ENCODE data around the gene SYNJ1. TPM values are rescaled to one million over a fixed set of nuclear protein-coding genes. Genes with fewer than 3 reads are reported as not detected.

Gene SYNJ1
- total RNA-seq, 1 experiment from 2014 or later = 4.2 TPM

GRCh38 chr21:32585042-32585710 is 142.6 kb downstream of the SYNJ1 start, which contains the start of gene TCP10L:
TCP10L (minus strand) TSS chr21:32585523; CDS start chr21:32584304, 1,219 bp downstream.
- DNase-seq (ENCODE audit: low spot score) = no peak
- CTCF ChIA-PET = interaction anchor here (1.0 kb wide), 1 partner anchor 16 kb away, joined by 5 read pairs; no protein-coding TSS in a partner anchor
- ATAC-seq = no peak
- no peaks in the 10 kb centered on the region for H3K27me3 Mint-ChIP-seq (ENCODE audit: low read depth)
- H3K27ac Mint-ChIP-seq = no peak within 1 kb of the TSS
- H3K4me3 Mint-ChIP-seq = no peak within 1 kb of the TSS
- TF ChIP-seq FOXK1 (CRISPR knock-in tag; IDR thresholded peaks at IDR 0.05) = no peak
- TF ChIP-seq, protein P1, sequence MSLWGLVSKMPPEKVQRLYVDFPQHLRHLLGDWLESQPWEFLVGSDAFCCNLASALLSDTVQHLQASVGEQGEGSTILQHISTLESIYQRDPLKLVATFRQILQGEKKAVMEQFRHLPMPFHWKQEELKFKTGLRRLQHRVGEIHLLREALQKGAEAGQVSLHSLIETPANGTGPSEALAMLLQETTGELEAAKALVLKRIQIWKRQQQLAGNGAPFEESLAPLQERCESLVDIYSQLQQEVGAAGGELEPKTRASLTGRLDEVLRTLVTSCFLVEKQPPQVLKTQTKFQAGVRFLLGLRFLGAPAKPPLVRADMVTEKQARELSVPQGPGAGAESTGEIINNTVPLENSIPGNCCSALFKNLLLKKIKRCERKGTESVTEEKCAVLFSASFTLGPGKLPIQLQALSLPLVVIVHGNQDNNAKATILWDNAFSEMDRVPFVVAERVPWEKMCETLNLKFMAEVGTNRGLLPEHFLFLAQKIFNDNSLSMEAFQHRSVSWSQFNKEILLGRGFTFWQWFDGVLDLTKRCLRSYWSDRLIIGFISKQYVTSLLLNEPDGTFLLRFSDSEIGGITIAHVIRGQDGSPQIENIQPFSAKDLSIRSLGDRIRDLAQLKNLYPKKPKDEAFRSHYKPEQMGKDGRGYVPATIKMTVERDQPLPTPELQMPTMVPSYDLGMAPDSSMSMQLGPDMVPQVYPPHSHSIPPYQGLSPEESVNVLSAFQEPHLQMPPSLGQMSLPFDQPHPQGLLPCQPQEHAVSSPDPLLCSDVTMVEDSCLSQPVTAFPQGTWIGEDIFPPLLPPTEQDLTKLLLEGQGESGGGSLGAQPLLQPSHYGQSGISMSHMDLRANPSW (CRISPR knock-in tag; conservative IDR thresholded peaks at IDR 0.05; ENCODE audit: low read depth) = no peak
- TF ChIP-seq ZBTB21 (CRISPR knock-in tag; IDR thresholded peaks at IDR 0.05; ENCODE audit: borderline replicate concordance) = no peak
- H3K36me3 Mint-ChIP-seq = no peaks in the 10 kb centered on the region
- POLR2A ChIA-PET = no interaction called here
- H3K9me3 Mint-ChIP-seq = no peaks in the 10 kb centered on the region
- no peaks in the 10 kb centered on the region for H3K4me1 Mint-ChIP-seq

- POLR2A ChIA-PET = no interaction called here
- no peak for ATAC-seq
- Mint-ChIP-seq H3K9me3 (no peaks in the 10 kb centered on the region), H3K4me3 (no peak overlapping the region), H3K36me3 (no peaks in the 10 kb centered on the region), H3K27me3 (ENCODE audit: low read depth) (no peaks in the 10 kb centered on the region), H3K27ac (no peak overlapping the region), H3K4me1 (no peaks in the 10 kb centered on the region)
- TF ChIP-seq CREB1 (CRISPR knock-in tag; IDR thresholded peaks at IDR 0.05) = no peak
- no peak for TF ChIP-seq ZNF396 (CRISPR knock-in tag; IDR thresholded peaks at IDR 0.05; ENCODE audit: borderline replicate concordance)
- TF ChIP-seq ATF2 (CRISPR knock-in tag; IDR thresholded peaks at IDR 0.05; ENCODE audit: borderline replicate concordance, low read depth) = no peak
- TF ChIP-seq KAT7 (CRISPR knock-in tag; IDR thresholded peaks at IDR 0.05; ENCODE audit: borderline replicate concordance) = no peak
- no peak for TF ChIP-seq IRF2 (CRISPR knock-in tag; IDR thresholded peaks at IDR 0.05; ENCODE audit: borderline replicate concordance, low read depth)
- no peak for TF ChIP-seq FOXP1 (CRISPR knock-in tag; IDR thresholded peaks at IDR 0.05; ENCODE audit: borderline replicate concordance)
- TF ChIP-seq, protein P2, sequence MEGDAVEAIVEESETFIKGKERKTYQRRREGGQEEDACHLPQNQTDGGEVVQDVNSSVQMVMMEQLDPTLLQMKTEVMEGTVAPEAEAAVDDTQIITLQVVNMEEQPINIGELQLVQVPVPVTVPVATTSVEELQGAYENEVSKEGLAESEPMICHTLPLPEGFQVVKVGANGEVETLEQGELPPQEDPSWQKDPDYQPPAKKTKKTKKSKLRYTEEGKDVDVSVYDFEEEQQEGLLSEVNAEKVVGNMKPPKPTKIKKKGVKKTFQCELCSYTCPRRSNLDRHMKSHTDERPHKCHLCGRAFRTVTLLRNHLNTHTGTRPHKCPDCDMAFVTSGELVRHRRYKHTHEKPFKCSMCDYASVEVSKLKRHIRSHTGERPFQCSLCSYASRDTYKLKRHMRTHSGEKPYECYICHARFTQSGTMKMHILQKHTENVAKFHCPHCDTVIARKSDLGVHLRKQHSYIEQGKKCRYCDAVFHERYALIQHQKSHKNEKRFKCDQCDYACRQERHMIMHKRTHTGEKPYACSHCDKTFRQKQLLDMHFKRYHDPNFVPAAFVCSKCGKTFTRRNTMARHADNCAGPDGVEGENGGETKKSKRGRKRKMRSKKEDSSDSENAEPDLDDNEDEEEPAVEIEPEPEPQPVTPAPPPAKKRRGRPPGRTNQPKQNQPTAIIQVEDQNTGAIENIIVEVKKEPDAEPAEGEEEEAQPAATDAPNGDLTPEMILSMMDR (IDR thresholded peaks at IDR 0.05) = no peak
- TF ChIP-seq, protein P3, sequence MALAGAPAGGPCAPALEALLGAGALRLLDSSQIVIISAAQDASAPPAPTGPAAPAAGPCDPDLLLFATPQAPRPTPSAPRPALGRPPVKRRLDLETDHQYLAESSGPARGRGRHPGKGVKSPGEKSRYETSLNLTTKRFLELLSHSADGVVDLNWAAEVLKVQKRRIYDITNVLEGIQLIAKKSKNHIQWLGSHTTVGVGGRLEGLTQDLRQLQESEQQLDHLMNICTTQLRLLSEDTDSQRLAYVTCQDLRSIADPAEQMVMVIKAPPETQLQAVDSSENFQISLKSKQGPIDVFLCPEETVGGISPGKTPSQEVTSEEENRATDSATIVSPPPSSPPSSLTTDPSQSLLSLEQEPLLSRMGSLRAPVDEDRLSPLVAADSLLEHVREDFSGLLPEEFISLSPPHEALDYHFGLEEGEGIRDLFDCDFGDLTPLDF (CRISPR knock-in tag; IDR thresholded peaks at IDR 0.05) = no peak
- no peak for TF ChIP-seq CDX4 (CRISPR knock-in tag; IDR thresholded peaks at IDR 0.05; ENCODE audit: borderline replicate concordance)
- CTCF ChIA-PET = no interaction called here
- DNase-seq (ENCODE audit: low spot score) = no peak
These were observed 143.3 kb downstream of the SYNJ1 start for GRCh38 chr21:32584472-32584871.

GRCh38 chr21:32581732-32582131 is 146.1 kb downstream of the SYNJ1 start:
- ATAC-seq (no peak), DNase-seq (ENCODE audit: low spot score) (no peak)
- Mint-ChIP-seq H3K27me3 (ENCODE audit: low read depth) (no peaks in the 10 kb centered on the region), H3K4me1 (0 out of 2 replicates have a peak, but pooled peaks cover 2% of the 10 kb centered on the region), H3K4me3 (no peak overlapping the region), H3K36me3 (no peaks in the 10 kb centered on the region), H3K9me3 (no peaks in the 10 kb centered on the region), H3K27ac (no peak overlapping the region)
- POLR2A ChIA-PET = no interaction called here
- CTCF ChIA-PET = interaction anchor here (1.9 to 2.0 kb wide), 2 partner anchors 19 to 178 kb away, joined by 4 to 9 read pairs; no protein-coding TSS in a partner anchor
- TF ChIP-seq, protein P4, sequence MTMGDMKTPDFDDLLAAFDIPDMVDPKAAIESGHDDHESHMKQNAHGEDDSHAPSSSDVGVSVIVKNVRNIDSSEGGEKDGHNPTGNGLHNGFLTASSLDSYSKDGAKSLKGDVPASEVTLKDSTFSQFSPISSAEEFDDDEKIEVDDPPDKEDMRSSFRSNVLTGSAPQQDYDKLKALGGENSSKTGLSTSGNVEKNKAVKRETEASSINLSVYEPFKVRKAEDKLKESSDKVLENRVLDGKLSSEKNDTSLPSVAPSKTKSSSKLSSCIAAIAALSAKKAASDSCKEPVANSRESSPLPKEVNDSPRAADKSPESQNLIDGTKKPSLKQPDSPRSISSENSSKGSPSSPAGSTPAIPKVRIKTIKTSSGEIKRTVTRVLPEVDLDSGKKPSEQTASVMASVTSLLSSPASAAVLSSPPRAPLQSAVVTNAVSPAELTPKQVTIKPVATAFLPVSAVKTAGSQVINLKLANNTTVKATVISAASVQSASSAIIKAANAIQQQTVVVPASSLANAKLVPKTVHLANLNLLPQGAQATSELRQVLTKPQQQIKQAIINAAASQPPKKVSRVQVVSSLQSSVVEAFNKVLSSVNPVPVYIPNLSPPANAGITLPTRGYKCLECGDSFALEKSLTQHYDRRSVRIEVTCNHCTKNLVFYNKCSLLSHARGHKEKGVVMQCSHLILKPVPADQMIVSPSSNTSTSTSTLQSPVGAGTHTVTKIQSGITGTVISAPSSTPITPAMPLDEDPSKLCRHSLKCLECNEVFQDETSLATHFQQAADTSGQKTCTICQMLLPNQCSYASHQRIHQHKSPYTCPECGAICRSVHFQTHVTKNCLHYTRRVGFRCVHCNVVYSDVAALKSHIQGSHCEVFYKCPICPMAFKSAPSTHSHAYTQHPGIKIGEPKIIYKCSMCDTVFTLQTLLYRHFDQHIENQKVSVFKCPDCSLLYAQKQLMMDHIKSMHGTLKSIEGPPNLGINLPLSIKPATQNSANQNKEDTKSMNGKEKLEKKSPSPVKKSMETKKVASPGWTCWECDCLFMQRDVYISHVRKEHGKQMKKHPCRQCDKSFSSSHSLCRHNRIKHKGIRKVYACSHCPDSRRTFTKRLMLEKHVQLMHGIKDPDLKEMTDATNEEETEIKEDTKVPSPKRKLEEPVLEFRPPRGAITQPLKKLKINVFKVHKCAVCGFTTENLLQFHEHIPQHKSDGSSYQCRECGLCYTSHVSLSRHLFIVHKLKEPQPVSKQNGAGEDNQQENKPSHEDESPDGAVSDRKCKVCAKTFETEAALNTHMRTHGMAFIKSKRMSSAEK (CRISPR knock-in tag; IDR thresholded peaks at IDR 0.05; ENCODE audit: borderline replicate concordance) = no peak
- no peak for TF ChIP-seq TEAD1 (CRISPR knock-in tag; IDR thresholded peaks at IDR 0.05)
- TF ChIP-seq ZNF396 (CRISPR knock-in tag; IDR thresholded peaks at IDR 0.05; ENCODE audit: borderline replicate concordance) = no peak
- TF ChIP-seq OVOL2 (CRISPR knock-in tag; IDR thresholded peaks at IDR 0.05; ENCODE audit: borderline replicate concordance) = no peak
- no peak for TF ChIP-seq PRRX2 (CRISPR knock-in tag; IDR thresholded peaks at IDR 0.05)
- no peak for TF ChIP-seq SOX15 (CRISPR knock-in tag; IDR thresholded peaks at IDR 0.05)
- TF ChIP-seq, protein P3 (CRISPR knock-in tag; IDR thresholded peaks at IDR 0.05) = no peak
